IPS-NIHi7 (cell line): Measurements from ENCODE around the gene UHRF2.
"Not testable (repeated sequence)": the region's sequence is repeated elsewhere in the genome, so short reads cannot be mapped to it uniquely, and the experiment has no call there.

Source experiments
- DNase-seq: peaks from one replicate; pipeline ENCODE4 v3.0.0; 2012; ENCODE audit warnings: mixed read lengths; ENCODE audit errors: extremely low spot score

UHRF2 gene

GRCh38 chr9:6488395-6488794 is 75.4 kb downstream of the UHRF2 start:
- DNase-seq: no peak

GRCh38 chr9:6489099-6489498 is 76.1 kb downstream of the UHRF2 start:
- no peak for DNase-seq

- DNase-seq: no peak
These were observed 77.9 kb downstream of the UHRF2 start for GRCh38 chr9:6490863-6491262.

- peak; percentile 9 for DNase-seq
These were observed 82.5 kb downstream of the UHRF2 start for GRCh38 chr9:6495466-6495865.

- DNase-seq: no peak
These were observed 86.0 kb downstream of the UHRF2 start for GRCh38 chr9:6498982-6499381.

GRCh38 chr9:6501526-6502210 is 88.7 kb downstream of the UHRF2 start:
- DNase-seq: no peak

GRCh38 chr9:6502399-6502798 is 89.4 kb downstream of the UHRF2 start:
- DNase-seq: no peak

- no peak for DNase-seq
These were observed 93.6 kb downstream of the UHRF2 start for GRCh38 chr9:6506571-6506970.

GRCh38 chr9:6512085-6512657 is 99.2 kb downstream of the UHRF2 start:
- DNase-seq: no peak

- no peak for DNase-seq
These were observed 109.3 kb downstream of the UHRF2 start for GRCh38 chr9:6522263-6522662.

GRCh38 chr9:6525326-6526045 is 112.5 kb downstream of the UHRF2 start:
- no peak for DNase-seq

GRCh38 chr9:6535594-6535993 is 122.6 kb downstream of the UHRF2 start:
- no peak for DNase-seq

- DNase-seq: no peak
These were observed 125.7 kb downstream of the UHRF2 start for GRCh38 chr9:6538666-6539071.

- not testable (repeated sequence) for DNase-seq
These were observed 129.6 kb downstream of the UHRF2 start for GRCh38 chr9:6542617-6543016.

GRCh38 chr9:6543204-6543603 is 130.2 kb downstream of the UHRF2 start:
- DNase-seq: no peak

- no peak for DNase-seq
These were observed 132.2 kb downstream of the UHRF2 start for GRCh38 chr9:6545017-6545691.

GRCh38 chr9:6549106-6549800 is 136.3 kb downstream of the UHRF2 start:
- DNase-seq: no peak

- DNase-seq: no peak
These were observed 138.1 kb downstream of the UHRF2 start for GRCh38 chr9:6551136-6551535.

GRCh38 chr9:6552033-6552432 is 139.0 kb downstream of the UHRF2 start:
- DNase-seq: no peak

GRCh38 chr9:6552498-6553121 is 139.6 kb downstream of the UHRF2 start:
- DNase-seq: no peak

- DNase-seq: no peak
These were observed 140.9 kb downstream of the UHRF2 start for GRCh38 chr9:6553866-6554265.
